HepG2 (cell line): ENCODE measurements around the gene APC2. TPM values are rescaled to one million over a fixed set of nuclear protein-coding genes. Genes with fewer than 3 reads are reported as not detected.
A peak's percentile ranks its signal among the peaks of the same experiment; 100 is the strongest.

Source experiments
- ADNP ChIP-seq: sonication (generic); formaldehyde crosslinking; IDR thresholded peaks from 2 replicates; pipeline ENCODE4 v1.4.0; 2020; ENCODE audit warnings: missing genetic modification reagents
- HOXA5 ChIP-seq: sonication (generic); formaldehyde crosslinking; IDR thresholded peaks from 2 replicates; pipeline ENCODE4 v1.4.0; 2020; ENCODE audit warnings: missing genetic modification reagents
- KLF6 ChIP-seq: IDR thresholded peaks from 2 replicates; pipeline ENCODE4 v1.8.0; 2016; ENCODE audit warnings: missing biosample characterization, missing genetic modification reagents
- PAF1 ChIP-seq: IDR thresholded peaks from 2 replicates; pipeline ENCODE4 v1.6.1; 2016; ENCODE audit warnings: missing genetic modification reagents, missing compliant biosample characterization
- SOX5 ChIP-seq: IDR thresholded peaks from 2 replicates; pipeline ENCODE4 v1.6.1; 2016; ENCODE audit warnings: borderline replicate concordance
- SP2 ChIP-seq: sonication (generic); formaldehyde crosslinking; IDR thresholded peaks from 2 replicates; pipeline ENCODE4 v1.5.1; 2020; ENCODE audit warnings: mild to moderate bottlenecking, missing genetic modification reagents
- TBL1XR1 ChIP-seq: fragments of 150-350 bp; IDR thresholded peaks from 2 replicates; pipeline ENCODE4 v1.6.1; 2014; ENCODE audit warnings: borderline replicate concordance, low read length; ENCODE audit not compliant: partially characterized antibody
- ZFP36L2 ChIP-seq: sonication (generic); formaldehyde crosslinking; IDR thresholded peaks from 2 replicates; pipeline ENCODE4 v1.4.0; 2020; ENCODE audit warnings: missing genetic modification reagents
- ZNF138 ChIP-seq: sonication (generic); formaldehyde crosslinking; IDR thresholded peaks from 2 replicates; pipeline ENCODE4 v1.5.0; 2020; ENCODE audit warnings: mild to moderate bottlenecking, low read depth, missing genetic modification reagents
- ZNF44 ChIP-seq: sonication (generic); formaldehyde crosslinking; IDR thresholded peaks from 2 replicates; pipeline ENCODE4 v1.5.1; 2020; ENCODE audit warnings: mild to moderate bottlenecking, missing genetic modification reagents
- ZZZ3 ChIP-seq: sonication (generic); formaldehyde crosslinking; IDR thresholded peaks from 2 replicates; pipeline ENCODE4 v1.4.0; 2020; ENCODE audit warnings: missing genetic modification reagents, mild to moderate bottlenecking, borderline replicate concordance
- polyA plus RNA-seq, 8 experiments: library from polyadenylated mRNA; depleted of rRNA in 3 of 8; stranded (reverse) in 7 of 8; unstranded in 1 of 8; fragments of >200 nt; fragmentation: Illumina TruSeq in 4 of 8; extraction: Trizol in 4 of 8; gene quantifications; 2 replicates each; pipeline versions ENCODE4 v1.2.1 to v1.2.3, GENCODE V29; 2011 to 2016; ENCODE audit warnings: low read depth in 4 of 8, missing spikeins in 1 of 8, mixed read lengths in 1 of 8; ENCODE audit not compliant: insufficient read depth in 1 of 8
- total RNA-seq, 5 experiments: library from RNA; depleted of rRNA; stranded (reverse); fragments of >200 nt; fragmentation: Illumina TruSeq; extraction: Trizol; gene quantifications; 2 replicates each; pipeline ENCODE4 v1.2.3, GENCODE V29; 2016; ENCODE audit warnings: low read depth in 1 of 5
- TF ChIP-seq, protein P1 (sequence below): sonication (generic); formaldehyde crosslinking; IDR thresholded peaks from 2 replicates; pipeline ENCODE4 v1.4.0; 2020; ENCODE audit warnings: missing genetic modification reagents
- TF ChIP-seq, protein P2 (sequence below): sonication (generic); formaldehyde crosslinking; IDR thresholded peaks from 2 replicates; pipeline ENCODE4 v1.5.0; 2020; ENCODE audit warnings: missing genetic modification reagents
- TF ChIP-seq, protein P3 (sequence below): sonication (generic); formaldehyde crosslinking; IDR thresholded peaks from 2 replicates; pipeline ENCODE4 v1.4.0; 2020; ENCODE audit warnings: missing genetic modification reagents
- TF ChIP-seq, protein P4 (sequence below): sonication (generic); formaldehyde crosslinking; IDR thresholded peaks from 2 replicates; pipeline ENCODE4 v1.8.1; 2022; ENCODE audit warnings: low read depth, mild to moderate bottlenecking, missing genetic modification reagents

The APC2 gene
- total and polyA plus RNA-seq, 2 of the 13 experiments (the other 11 are each of a cell fraction or from before 2014, with no cell fraction given): 0.08 to 0.22 TPM

DNA sequence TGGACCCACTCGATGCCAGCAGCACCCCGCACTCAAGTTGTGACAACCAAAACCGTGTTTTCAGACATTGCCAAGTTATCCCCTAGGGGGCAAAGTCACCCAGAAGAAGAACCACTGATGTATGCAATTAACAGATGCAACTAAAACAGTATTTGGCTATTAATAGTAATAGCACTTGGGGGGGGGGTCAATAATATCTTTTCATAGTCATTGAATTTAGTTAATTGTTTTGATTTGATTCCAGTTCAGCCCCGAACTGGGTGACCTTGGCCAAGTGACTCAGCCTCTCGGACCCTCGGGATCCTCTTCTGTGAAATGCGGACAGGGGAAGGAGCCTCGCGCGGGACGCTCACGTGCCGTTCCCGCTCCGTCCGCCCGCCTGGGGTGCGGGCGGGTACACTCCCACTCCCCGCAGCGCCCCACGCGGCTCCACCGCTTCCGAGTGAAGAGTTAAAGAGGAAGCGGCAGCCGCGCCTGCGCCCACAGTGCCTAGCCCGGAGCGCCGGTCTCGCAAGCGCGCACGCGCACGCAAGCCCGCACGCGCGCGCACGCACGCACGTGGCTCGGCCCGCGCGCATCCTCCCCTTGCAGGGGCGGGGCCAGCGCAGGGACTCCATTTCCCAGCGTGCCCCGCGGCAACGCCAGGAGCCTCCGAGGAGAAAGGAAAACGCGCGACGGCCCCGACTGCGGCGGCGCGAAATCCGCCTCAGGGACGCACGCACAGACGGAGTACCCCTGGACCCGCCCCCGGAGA lies 43.0 kb upstream of the APC2 start (continued):
- TF ChIP-seq, protein P1, sequence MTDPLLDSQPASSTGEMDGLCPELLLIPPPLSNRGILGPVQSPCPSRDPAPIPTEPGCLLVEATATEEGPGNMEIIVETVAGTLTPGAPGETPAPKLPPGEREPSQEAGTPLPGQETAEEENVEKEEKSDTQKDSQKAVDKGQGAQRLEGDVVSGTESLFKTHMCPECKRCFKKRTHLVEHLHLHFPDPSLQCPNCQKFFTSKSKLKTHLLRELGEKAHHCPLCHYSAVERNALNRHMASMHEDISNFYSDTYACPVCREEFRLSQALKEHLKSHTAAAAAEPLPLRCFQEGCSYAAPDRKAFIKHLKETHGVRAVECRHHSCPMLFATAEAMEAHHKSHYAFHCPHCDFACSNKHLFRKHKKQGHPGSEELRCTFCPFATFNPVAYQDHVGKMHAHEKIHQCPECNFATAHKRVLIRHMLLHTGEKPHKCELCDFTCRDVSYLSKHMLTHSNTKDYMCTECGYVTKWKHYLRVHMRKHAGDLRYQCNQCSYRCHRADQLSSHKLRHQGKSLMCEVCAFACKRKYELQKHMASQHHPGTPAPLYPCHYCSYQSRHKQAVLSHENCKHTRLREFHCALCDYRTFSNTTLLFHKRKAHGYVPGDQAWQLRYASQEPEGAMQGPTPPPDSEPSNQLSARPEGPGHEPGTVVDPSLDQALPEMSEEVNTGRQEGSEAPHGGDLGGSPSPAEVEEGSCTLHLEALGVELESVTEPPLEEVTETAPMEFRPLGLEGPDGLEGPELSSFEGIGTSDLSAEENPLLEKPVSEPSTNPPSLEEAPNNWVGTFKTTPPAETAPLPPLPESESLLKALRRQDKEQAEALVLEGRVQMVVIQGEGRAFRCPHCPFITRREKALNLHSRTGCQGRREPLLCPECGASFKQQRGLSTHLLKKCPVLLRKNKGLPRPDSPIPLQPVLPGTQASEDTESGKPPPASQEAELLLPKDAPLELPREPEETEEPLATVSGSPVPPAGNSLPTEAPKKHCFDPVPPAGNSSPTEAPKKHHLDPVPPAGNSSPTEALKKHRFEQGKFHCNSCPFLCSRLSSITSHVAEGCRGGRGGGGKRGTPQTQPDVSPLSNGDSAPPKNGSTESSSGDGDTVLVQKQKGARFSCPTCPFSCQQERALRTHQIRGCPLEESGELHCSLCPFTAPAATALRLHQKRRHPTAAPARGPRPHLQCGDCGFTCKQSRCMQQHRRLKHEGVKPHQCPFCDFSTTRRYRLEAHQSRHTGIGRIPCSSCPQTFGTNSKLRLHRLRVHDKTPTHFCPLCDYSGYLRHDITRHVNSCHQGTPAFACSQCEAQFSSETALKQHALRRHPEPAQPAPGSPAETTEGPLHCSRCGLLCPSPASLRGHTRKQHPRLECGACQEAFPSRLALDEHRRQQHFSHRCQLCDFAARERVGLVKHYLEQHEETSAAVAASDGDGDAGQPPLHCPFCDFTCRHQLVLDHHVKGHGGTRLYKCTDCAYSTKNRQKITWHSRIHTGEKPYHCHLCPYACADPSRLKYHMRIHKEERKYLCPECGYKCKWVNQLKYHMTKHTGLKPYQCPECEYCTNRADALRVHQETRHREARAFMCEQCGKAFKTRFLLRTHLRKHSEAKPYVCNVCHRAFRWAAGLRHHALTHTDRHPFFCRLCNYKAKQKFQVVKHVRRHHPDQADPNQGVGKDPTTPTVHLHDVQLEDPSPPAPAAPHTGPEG: 0 out of 2 replicates have a peak, but pooled peaks have one; percentile 26
- TF ChIP-seq, protein P2, sequence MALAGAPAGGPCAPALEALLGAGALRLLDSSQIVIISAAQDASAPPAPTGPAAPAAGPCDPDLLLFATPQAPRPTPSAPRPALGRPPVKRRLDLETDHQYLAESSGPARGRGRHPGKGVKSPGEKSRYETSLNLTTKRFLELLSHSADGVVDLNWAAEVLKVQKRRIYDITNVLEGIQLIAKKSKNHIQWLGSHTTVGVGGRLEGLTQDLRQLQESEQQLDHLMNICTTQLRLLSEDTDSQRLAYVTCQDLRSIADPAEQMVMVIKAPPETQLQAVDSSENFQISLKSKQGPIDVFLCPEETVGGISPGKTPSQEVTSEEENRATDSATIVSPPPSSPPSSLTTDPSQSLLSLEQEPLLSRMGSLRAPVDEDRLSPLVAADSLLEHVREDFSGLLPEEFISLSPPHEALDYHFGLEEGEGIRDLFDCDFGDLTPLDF (CRISPR knock-in tag): peak; percentile 62; the same call in 1 of the 2 replicates
- TF ChIP-seq, protein P3, sequence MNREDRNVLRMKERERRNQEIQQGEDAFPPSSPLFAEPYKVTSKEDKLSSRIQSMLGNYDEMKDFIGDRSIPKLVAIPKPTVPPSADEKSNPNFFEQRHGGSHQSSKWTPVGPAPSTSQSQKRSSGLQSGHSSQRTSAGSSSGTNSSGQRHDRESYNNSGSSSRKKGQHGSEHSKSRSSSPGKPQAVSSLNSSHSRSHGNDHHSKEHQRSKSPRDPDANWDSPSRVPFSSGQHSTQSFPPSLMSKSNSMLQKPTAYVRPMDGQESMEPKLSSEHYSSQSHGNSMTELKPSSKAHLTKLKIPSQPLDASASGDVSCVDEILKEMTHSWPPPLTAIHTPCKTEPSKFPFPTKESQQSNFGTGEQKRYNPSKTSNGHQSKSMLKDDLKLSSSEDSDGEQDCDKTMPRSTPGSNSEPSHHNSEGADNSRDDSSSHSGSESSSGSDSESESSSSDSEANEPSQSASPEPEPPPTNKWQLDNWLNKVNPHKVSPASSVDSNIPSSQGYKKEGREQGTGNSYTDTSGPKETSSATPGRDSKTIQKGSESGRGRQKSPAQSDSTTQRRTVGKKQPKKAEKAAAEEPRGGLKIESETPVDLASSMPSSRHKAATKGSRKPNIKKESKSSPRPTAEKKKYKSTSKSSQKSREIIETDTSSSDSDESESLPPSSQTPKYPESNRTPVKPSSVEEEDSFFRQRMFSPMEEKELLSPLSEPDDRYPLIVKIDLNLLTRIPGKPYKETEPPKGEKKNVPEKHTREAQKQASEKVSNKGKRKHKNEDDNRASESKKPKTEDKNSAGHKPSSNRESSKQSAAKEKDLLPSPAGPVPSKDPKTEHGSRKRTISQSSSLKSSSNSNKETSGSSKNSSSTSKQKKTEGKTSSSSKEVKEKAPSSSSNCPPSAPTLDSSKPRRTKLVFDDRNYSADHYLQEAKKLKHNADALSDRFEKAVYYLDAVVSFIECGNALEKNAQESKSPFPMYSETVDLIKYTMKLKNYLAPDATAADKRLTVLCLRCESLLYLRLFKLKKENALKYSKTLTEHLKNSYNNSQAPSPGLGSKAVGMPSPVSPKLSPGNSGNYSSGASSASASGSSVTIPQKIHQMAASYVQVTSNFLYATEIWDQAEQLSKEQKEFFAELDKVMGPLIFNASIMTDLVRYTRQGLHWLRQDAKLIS: no peak
- TF ChIP-seq ZNF44 (CRISPR knock-in tag): no peak
- TF ChIP-seq ZFP36L2 (CRISPR knock-in tag): no peak
- no peak for TF ChIP-seq TBL1XR1
- TF ChIP-seq PAF1 (CRISPR knock-in tag): no peak
- TF ChIP-seq, protein P4, sequence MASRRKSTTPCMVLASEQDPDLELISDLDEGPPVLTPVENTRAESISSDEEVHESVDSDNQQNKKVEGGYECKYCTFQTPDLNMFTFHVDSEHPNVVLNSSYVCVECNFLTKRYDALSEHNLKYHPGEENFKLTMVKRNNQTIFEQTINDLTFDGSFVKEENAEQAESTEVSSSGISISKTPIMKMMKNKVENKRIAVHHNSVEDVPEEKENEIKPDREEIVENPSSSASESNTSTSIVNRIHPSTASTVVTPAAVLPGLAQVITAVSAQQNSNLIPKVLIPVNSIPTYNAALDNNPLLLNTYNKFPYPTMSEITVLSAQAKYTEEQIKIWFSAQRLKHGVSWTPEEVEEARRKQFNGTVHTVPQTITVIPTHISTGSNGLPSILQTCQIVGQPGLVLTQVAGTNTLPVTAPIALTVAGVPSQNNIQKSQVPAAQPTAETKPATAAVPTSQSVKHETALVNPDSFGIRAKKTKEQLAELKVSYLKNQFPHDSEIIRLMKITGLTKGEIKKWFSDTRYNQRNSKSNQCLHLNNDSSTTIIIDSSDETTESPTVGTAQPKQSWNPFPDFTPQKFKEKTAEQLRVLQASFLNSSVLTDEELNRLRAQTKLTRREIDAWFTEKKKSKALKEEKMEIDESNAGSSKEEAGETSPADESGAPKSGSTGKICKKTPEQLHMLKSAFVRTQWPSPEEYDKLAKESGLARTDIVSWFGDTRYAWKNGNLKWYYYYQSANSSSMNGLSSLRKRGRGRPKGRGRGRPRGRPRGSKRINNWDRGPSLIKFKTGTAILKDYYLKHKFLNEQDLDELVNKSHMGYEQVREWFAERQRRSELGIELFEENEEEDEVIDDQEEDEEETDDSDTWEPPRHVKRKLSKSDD (CRISPR knock-in tag): 0 out of 2 replicates have a peak, but pooled peaks have one; percentile 21
- TF ChIP-seq ZNF138 (CRISPR knock-in tag): no peak
- 0 out of 2 replicates have a peak, but pooled peaks have one; percentile 72 for TF ChIP-seq ADNP (CRISPR knock-in tag)
- TF ChIP-seq SOX5 (CRISPR knock-in tag): no peak
- TF ChIP-seq ZZZ3 (CRISPR knock-in tag): no peak
- peak; percentile 67; the same call in 1 of the 2 replicates for TF ChIP-seq HOXA5 (CRISPR knock-in tag)
- no peak for TF ChIP-seq KLF6 (CRISPR knock-in tag)
- peak; percentile 78 for TF ChIP-seq SP2 (CRISPR knock-in tag)
